OCI-LY7 (cell line): ENCODE results near the gene FBXW11.

ENCODE experiments used
- CTCF ChIP-seq: fragments of 200-600 bp; sonication (generic); conservative IDR thresholded peaks from 2 replicates; pipeline ENCODE4 v1.5.1; 2014; ENCODE audit warnings: mild to moderate bottlenecking, antibody characterized with exemption, low read length, moderate library complexity, mixed read lengths
- EZH2phosphoT487 ChIP-seq: fragments of 200-600 bp; sonication (generic); IDR thresholded peaks from 2 replicates; pipeline ENCODE4 v1.6.1; 2018; ENCODE audit warnings: low read depth, borderline replicate concordance, mild to moderate bottlenecking, mixed run types, antibody characterized with exemption, low read length, moderate library complexity, mixed read lengths

GRCh38 chr5:171945476-171945875 lies 61.0 kb downstream of the FBXW11 start:
- TF ChIP-seq CTCF (no peak), EZH2phosphoT487 (no peak)
